AG08395 (cell line): ENCODE measurements around the gene HCN3.
"Not testable (repeated sequence)": the region's sequence is repeated elsewhere in the genome, so short reads cannot be mapped to it uniquely, and the experiment has no call there.

Source experiments
- DNase-seq: peaks from one replicate; pipeline ENCODE4 v3.0.0; 2012; ENCODE audit warnings: mixed read lengths, low spot score

The HCN3 gene

DNA sequence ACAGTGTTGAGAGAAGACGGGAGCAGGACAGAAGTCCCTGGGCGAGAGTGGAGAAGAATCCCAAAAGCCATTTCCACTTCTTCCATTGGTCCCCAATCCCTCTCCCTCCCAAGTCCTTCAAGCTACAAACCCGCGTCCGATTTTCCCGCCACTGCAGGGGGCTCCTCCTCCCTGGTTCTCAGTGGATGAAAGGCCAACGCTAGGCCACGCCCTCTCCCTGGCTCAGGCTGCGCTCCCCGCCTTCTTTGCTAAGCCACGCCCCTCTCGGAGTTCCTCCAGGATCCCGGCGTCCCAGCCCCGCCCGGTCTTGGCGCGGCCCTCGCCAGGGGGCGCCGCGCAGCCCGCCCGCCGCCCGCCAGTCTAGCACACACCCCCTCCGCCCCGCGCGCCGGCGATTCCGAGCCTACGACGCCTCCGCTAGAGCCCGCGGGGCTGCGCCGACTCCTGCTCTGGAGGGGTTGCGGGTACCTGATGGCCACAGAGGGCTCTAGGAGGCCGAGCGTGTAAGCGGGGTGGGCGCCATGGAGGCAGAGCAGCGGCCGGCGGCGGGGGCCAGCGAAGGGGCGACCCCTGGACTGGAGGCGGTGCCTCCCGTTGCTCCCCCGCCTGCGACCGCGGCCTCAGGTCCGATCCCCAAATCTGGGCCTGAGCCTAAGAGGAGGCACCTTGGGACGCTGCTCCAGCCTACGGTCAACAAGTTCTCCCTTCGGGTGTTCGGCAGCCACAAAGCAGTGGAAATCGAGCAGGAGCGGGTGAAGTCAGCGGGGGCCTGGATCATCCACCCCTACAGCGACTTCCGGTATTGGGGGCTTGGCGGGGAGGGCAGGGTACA, at the start of gene HCN3:
Gene HCN3, plus strand, starts transcription at position 394 of the 832 bp plus-strand sequence. Its CDS starts 128 bp downstream, at position 522.
- DNase-seq, result peak; percentile 99

DNA sequence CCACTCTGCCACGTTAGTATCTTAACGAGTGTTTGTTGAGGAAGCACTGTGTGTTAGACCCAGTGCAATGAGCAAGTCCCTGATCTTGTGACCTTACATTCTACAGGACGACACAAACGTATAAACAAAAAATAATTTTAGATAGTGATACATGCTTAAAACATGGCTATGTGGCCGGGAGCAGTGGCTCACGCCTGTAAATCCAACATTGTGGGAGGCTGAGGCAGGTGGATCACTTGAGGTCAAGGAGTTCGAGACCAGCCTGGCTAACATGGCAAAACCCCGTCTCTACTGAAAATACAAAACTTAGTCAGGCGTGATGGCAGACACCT, 49.2 kb upstream of the HCN3 start:
- DNase-seq, result no peak

DNA sequence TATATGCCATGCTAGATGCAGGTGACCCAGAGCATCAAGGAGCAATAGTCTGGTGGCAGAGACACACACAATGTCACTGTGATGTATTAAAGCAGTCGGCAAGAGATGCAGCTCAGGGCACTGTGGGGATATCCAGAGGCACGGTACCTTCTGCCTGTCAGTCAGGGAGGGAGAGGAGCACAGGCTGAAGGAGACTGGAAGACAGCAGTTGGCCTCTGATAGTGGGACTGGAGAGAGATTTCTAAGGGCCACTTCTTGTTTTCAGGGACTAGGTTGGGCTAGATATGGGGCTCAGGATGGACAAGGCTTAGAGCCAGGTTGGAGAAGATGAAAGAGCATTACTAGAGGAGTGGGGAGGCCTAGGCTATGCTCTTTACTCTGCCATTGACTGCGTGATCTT, 46.0 kb upstream of the HCN3 start:
- DNase-seq, result not testable (repeated sequence)

DNA sequence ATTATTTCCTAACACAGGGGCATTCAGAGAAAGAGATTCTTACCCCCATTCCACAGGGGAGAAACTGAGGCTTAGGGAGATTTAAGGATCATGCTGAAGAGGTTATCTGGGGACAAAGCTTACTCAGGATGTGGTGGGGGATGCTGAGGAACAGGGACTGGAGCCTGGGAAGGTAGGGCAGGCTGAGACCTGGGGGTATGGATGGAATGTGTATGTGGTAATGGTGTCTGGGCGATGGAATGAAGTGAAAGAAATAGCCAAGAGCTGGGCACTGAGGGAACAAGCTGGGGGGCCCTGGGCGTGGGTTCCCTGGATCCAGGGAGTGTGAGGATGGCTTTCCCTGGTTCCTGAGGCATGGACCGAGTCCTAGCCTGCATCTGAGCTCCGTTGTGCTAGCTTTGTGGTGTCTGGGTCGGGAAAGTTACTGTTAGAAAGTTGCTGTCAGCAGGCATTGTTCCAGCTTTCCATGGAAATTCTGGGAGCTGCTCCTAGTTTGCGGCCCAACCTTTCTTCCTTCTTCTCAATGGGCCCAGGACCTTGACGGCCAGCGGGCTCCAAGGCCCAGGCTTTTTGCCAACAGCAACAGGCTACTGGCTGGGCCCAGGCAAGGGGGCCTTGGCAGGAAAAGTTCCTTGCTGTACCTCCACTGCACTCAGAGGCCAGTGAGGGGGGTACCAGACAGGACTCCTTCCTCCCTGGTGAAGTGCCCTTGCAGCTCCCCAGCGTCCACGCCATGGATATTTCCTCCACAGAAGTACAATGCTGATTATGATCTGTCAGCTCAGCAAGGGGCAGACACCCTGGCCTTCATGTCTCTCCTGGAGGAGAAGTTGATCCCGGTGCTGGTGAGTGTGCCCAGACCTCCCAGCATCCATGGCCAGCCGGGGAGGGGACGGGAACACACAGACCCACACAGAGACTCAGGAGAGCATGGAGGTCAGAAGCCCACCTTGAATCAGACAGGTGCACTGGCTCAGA, 45.0 kb upstream of the HCN3 start:
- peak; percentile 24 for DNase-seq

DNA sequence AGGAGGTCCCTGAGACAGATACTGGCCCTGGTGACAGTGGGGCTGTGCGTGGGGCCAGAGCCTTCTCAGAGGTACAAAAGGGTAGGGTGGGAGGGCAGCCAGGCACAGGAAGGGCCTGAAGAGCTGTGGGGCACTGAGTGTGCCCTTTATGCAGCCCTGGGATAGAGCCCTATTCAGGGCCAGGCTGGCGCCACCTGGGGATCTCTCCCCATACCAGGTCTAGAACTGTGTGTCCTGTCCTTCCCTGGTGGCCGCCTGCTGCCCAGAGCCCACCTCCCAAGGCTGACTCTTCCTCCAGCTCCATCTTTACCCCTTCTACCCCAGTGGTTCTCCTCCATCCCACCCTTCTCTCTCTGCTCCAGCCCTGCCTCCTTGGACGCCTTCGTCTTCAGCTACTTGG, 43.8 kb upstream of the HCN3 start:
- DNase-seq, result not testable (repeated sequence)

DNA sequence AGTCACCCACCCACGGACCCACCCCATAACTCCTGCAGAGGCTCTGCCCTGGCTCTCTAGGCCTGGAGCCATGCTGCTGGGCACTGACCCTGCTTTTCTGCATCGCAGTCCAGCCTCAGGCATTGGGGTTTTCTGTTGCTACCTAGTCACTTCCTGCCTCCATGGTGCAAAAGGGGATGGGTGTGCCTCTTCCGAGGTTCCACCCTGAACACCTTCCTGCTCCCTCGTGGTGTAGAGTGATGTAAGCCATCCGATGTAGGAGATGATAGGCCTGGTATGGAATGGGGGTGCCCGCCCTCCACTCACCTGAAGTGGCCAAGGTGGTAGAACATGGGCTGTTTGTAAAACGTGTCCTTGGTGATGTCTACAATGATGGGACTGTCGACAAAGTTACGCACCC, 41.9 kb upstream of the HCN3 start:
- not testable (repeated sequence) for DNase-seq

DNA sequence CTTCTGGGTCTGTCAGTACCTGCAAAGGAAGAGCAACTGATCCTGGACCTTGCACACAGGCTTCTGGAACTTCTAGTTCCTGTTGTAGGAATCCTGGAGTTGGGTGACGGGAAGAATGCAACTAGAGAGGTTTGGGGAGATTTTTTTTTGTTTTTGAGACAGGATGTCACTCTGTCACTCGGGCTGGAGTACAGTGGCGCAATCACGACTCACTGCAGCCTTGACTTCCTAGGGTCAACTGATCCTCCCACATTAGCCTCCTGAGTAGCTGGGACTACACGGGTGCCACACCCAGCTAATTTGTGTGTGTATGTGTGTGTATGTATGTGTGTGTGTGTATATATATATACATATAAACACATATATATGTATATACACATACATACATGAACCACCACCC, 40.8 kb upstream of the HCN3 start:
- no peak for DNase-seq

DNA sequence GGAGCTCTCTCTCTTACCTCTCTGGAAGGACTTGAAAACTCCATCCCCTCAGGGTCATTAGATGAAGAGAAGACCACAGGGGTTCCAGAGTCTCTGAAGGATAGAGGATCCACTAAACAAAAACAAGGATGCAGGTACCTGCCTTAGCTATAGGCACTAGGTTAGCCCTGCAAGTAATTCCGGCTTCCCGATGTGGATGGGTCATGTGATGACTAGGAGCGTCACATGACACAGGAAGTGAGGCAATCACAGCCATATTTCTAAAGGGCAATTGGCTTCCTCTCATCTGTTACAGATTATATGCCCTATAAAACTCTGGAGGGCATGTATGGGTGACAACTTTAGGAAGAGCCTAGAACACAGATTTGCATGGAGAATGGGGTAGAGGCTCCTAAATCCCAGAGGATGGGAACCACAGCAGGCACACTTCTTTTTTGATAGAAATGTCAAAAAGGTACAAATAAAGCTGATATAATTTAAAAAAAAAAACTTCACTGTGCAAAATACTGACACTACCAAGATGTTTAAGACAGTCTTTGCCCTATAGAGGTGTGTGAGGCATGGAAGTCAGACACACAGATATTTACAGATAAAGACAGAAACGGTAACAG, 36.1 kb upstream of the HCN3 start:
- DNase-seq, result peak; percentile 85

DNA sequence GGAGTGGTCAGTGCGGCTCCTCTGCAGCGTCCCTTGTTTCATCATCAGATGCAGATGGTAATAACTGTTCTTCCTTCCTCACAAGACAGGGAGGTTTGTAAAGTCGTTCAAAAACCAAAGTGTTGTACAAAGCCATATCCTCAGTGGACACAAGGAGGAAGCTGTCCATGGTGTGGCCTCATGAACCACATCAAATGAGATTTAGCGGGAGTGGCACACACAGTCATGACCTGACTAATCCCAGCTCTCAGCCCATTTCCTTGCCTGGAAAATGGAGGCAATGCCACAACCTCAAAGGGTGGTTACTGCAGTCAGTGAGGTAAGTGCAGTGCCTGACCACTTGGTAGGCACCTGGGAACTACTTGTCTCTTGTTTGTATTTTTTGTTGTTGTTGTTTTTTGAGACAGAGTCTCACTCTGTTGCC, 35.4 kb upstream of the HCN3 start:
- no peak for DNase-seq

DNA sequence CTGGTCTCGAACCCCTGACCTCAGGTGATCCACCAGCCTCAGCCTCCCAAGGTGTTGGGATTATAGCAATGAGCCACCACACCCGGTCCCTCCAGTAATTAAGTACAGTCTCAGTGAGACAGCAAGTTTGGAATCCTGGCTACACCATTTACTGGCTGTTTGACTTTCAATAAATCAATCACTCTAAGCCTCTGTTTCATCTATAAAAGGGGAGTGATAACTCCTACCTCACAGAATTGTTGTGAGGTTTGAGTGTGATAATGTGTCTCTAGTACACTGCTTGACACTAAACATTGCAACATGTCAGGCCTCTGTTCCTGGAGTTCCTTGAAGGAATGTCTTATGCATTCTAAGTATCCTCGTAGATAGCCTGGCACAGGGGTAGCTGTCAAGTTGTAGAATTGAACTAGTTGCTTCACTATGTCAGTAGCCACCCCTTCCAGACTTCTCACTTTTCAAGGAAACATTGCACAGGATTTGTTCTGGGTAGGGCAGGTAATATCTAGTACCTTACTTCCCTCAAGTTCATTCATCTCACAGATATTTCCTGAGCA, 34.4 kb upstream of the HCN3 start:
- no peak for DNase-seq

DNA sequence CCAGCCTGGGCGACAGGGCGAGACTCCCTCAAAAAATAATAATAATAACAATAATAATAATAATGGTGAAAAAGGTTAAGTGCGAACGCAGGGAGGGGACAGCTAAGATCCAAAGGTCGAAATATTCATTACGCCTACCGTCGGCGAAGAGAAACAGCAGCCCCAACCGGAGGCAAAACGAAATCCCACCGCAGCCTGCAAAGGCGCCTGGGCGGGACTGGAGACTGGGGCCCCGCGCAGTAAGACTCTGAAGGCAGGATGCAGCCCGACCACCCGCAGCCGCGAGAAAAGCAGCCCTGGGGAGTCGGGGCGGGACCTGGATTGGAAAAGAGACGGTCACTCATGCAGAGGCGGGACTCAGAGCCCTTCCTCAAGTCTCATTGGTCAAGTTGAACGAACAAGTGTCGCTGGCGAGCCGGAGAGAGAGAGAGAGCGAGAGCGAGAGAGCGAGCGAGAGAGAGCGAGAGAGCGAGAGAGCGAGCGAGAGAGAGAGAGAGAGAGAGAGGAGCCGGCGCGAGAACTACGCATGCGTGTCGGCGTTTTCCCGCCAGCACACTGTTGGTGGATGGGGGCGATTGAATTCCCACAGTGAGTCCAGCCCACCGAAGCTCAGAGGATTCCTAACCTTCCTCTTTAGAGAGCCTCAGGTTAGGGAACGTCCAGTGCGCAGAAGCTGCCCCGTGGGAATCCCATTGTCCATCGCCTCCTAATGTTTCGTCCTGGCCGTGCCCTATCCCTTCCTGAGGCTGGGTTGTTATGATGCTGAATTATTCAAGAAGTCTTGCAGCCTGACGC, 32.7 kb upstream of the HCN3 start:
- peak; percentile 97 for DNase-seq

DNA sequence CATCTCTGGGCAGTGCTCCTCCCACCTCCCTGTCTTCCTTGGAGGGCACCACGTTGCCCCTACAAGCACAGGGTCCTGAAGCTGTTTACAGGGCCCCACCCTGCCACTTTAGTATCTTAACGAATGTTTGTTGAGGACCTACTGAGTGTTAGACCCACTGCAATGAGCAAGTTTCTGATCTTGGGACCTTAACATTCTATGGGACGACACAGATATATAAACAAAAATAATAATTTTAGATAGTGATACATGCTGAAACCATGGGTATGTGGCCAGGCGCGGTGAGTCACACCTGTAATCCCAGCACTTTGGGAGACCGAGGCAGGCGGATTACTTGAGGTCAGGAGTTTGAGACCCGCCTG, 32.1 kb upstream of the HCN3 start:
- DNase-seq, result no peak

DNA sequence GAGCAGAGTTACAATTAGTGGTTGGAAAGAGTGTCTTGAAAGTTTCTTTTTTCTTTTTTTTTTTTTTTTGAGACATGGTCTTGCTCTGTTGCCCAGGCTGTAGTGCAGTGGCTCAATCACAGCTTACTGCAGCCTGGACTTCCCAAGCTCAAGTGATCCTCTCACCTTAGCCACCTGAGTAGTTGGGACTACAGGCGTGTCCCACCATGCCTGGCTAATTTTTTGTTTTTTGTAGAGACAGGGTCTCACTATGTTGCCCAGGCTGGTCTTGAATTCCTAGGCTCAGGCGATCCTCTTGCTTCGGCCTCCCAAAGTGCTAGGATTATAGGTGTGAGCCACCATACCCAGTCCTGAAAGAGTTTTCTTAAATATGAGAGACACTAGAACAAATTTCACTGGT, 30.5 kb upstream of the HCN3 start:
- DNase-seq, result not testable (repeated sequence)

DNA sequence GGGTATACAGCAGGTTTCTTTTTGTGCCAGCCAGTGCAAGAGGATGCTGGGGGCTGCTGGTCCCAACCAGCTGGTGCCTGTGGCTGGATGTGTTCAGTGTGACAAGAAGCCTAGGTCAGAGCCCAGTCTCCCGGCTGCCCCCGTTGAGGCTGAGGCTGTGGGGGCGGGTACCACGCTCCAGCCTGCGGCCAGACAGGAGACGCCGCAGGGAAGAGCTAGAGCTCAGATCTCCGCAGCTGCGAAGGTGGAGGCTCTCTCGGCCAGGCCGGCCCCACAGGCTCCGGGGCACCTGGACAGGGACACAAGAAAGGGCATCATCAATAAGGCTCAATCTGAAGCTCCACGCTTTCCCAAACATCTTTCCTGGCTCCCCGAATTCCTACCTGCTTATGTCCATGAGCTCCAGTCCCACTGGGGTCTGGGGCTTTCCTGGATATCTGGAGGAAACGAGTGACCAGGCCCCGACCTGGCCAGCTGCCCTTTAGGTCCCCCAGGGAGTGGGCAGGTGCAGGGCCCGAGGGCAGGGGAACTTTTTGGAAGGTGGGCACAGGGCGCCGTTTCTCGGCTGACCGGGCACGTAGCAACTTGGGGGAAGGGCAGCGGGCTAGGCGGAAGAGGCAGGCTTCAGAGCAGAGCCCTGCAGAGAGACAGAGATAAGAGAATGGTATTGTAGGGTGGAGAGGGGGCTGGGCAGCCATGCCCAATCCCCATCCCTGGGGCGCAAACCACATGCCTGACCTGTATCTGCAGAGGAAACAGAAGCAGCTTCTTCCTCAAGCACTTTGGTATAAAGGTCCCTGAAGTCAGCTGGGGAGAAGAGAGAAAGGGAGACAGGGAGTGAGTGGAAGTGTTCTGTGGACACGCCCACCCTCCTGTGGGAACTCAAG, 29.4 kb upstream of the HCN3 start:
- no peak for DNase-seq

DNA sequence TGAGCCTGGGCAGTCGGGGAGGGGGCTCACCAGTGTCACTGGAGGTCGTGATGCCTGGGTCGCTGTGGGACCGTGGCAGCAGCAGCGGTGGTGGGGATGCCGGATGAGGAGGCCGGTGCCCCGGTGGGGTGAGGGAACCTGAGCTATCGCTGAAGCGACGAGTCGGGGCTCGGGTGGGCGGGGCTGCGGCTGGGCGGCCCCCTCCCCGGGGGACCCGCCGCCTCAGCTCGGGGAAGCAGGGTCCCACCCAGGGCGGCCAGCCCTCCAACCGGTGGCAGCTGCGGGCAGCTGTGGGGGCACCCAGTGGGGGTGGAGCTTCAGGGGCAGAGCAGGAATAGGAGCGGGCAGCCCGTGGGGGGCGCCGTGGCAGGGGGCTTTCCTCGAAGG, 27.0 kb upstream of the HCN3 start:
- no peak for DNase-seq

DNA sequence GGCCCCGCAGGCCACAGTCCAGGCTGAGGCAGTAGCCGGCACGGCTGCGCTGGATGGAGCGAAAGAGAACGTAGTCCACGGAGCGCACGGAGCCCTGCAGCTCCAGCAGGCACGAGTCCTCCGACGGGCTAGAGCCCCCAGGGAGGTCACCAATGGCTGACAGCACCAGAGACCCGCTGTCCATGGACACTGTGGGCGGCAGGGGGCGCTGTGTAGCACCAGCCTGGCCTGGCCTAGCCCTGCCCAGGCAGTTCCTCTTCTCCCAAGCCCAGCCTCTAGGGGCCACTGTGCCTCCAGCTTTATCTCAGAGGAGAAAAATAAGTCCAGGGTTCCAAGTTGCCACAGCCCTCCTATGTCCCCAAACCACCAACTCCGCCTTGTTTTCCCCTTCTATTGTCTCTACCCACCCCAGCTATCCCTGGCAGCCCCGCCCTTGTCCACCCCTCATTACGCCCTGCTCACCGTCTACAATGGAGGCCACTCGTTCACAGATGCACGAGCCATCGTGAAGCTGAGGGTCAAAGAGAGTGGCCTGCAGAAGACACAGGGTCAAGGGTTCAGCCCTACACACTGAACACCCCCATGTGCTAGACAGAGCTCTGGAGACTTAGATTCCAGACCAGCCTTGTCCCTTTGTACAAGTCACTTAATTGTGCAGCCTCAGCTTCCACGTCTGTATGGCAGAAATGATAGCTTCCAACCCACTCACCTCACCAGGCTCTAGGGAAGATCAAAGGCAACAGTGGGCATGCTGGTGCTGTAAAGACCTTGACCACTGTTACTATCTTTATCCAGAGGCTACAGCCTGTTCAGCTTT, 26.4 kb upstream of the HCN3 start:
- peak; percentile 95 for DNase-seq

DNA sequence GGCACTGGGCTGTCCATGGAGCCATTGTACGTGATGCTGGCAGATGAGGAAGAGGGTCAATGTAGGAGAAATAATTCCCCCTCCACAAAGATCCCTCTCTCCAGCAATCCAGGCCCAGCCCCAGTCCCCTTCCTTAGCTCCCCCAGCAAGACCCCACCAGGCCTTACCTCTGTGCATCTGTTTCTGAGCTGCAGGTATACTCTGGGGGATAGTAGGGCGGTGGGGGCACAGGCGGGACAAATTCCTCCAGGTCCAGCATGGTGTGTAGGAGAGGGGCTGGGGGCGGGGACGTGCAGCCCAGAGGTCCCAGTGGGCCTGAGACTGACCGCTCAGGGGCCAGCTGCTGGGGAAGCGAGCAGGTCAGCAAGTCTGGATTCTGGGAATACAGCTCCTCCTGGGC, 25.7 kb upstream of the HCN3 start:
- no peak for DNase-seq

DNA sequence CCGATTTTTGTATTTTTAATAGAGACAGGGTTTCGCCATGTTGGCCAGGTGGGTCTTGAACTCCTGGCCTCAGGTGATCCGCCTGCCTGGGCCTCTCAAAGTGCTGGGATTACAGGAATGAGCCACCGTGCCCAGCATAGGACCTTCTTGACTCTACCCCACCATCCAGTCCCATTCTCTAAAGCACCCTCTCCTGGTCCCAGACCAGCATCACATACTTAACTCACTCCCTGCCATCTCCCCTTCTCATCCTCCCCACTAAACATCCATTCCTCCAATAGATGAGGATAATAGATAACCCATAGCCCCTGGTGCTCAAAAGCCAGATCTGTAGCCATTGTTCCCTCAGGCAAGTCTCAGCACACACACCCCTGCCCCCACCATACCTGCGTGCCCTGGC, 24.1 kb upstream of the HCN3 start:
- no peak for DNase-seq

DNA sequence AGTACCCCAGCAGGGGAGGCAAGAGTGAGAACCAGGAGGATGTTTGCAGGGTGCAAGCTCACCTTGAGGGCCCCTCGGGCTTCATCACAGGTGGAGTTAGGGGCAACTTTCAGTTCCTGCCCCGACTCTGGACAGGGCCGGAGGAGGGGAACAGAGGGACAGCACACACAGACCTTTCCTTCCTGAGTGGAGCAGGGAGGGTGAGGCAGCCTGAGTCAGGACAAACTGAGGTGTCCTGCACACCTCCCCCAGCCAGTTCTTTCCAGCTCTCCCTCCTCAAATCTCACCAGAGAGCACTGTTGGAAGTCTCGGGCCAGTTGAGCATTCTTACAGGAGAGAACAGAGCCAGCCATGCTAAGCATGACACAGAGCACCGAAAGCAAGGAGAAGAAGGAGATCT, 23.5 kb upstream of the HCN3 start:
- no peak for DNase-seq
